PFSK-1 (cell line): ENCODE data around the gene PIK3AP1.

Experiments
- FOXP2 ChIP-seq: optimal IDR thresholded peaks from 2 replicates; pipeline ENCODE3; 2011; ENCODE audit warnings: borderline replicate concordance, control low read depth, inconsistent platforms; ENCODE audit not compliant: insufficient read depth; ENCODE audit errors: extremely low read length, extremely low read depth
- POLR2AphosphoS5 ChIP-seq: IDR thresholded peaks from 2 replicates; pipeline ENCODE4 v1.6.1; 2012; ENCODE audit warnings: low read depth, mild to moderate bottlenecking, control low read depth, low read length, moderate library complexity
- SIN3A ChIP-seq: IDR thresholded peaks from 2 replicates; pipeline ENCODE4 v1.6.1; 2012; ENCODE audit warnings: mild to moderate bottlenecking, low read length, moderate library complexity, borderline replicate concordance; ENCODE audit not compliant: insufficient read depth
- TAF1 ChIP-seq: IDR thresholded peaks from 2 replicates; pipeline ENCODE4 v1.6.1; 2012; ENCODE audit warnings: low read length, control low read depth, borderline replicate concordance; ENCODE audit not compliant: insufficient read depth
- TF ChIP-seq, protein P1 (sequence below), 2 experiments: IDR thresholded peaks; 2 replicates each; pipeline versions ENCODE4 v1.6.1 to v1.8.0; 2011 to 2012; ENCODE audit warnings: low read depth in 2 of 2, low read length in 2 of 2, control low read depth in 1 of 2, inconsistent platforms in 1 of 2, mild to moderate bottlenecking in 1 of 2, moderate library complexity in 1 of 2; ENCODE audit not compliant: insufficient read depth in 1 of 2

Gene PIK3AP1

DNA sequence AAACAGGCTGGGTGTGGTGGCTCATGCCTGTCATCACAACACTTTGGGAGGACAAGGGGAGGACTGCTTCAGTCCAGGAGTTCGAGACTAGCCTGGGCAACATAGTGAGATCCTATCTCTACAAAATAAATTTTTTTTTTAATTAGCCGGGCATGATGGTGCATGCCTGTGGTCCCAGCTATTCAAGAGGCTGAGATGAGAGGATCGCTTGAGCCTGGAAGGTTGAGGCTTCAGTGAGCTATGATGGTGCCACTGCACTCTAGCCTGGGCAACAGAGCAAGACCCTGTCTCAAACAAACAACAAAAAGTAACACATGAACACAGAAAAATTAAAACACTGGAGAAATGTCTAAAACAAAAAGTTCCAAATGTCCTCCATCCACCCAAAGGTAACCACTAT, 22.9 kb downstream of the PIK3AP1 start:
- TF ChIP-seq TAF1 (no peak), SIN3A (no peak), FOXP2 (no peak)

- TF ChIP-seq POLR2AphosphoS5 (no peak), SIN3A (no peak), TAF1 (no peak), FOXP2 (no peak)
- TF ChIP-seq, protein P1, sequence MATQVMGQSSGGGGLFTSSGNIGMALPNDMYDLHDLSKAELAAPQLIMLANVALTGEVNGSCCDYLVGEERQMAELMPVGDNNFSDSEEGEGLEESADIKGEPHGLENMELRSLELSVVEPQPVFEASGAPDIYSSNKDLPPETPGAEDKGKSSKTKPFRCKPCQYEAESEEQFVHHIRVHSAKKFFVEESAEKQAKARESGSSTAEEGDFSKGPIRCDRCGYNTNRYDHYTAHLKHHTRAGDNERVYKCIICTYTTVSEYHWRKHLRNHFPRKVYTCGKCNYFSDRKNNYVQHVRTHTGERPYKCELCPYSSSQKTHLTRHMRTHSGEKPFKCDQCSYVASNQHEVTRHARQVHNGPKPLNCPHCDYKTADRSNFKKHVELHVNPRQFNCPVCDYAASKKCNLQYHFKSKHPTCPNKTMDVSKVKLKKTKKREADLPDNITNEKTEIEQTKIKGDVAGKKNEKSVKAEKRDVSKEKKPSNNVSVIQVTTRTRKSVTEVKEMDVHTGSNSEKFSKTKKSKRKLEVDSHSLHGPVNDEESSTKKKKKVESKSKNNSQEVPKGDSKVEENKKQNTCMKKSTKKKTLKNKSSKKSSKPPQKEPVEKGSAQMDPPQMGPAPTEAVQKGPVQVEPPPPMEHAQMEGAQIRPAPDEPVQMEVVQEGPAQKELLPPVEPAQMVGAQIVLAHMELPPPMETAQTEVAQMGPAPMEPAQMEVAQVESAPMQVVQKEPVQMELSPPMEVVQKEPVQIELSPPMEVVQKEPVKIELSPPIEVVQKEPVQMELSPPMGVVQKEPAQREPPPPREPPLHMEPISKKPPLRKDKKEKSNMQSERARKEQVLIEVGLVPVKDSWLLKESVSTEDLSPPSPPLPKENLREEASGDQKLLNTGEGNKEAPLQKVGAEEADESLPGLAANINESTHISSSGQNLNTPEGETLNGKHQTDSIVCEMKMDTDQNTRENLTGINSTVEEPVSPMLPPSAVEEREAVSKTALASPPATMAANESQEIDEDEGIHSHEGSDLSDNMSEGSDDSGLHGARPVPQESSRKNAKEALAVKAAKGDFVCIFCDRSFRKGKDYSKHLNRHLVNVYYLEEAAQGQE (IDR thresholded peaks at IDR 0.05; ENCODE audit: insufficient read depth in 1 of 2, low read depth in 2 of 2, low read length in 2 of 2): no peak
Observed at GRCh38 chr10:96696845-96697425, 23.4 kb downstream of the PIK3AP1 start.

- TF ChIP-seq, protein P1 (IDR thresholded peaks at IDR 0.05; ENCODE audit: insufficient read depth in 1 of 2, low read depth in 2 of 2, low read length in 2 of 2): no peak
- TF ChIP-seq FOXP2 (no peak), TAF1 (no peak), SIN3A (no peak), POLR2AphosphoS5 (no peak)
Observed at GRCh38 chr10:96695975-96696634, 24.2 kb downstream of the PIK3AP1 start.

- TF ChIP-seq TAF1 (no peak), POLR2AphosphoS5 (no peak), SIN3A (no peak), FOXP2 (no peak)
- TF ChIP-seq, protein P1 (IDR thresholded peaks at IDR 0.05; ENCODE audit: insufficient read depth in 1 of 2, low read depth in 2 of 2, low read length in 2 of 2): no peak
Observed at GRCh38 chr10:96695366-96695765, 24.9 kb downstream of the PIK3AP1 start.

GRCh38 chr10:96693431-96693830, 26.9 kb downstream of the PIK3AP1 start:
- TF ChIP-seq, protein P1 (IDR thresholded peaks at IDR 0.05; ENCODE audit: insufficient read depth in 1 of 2, low read depth in 2 of 2, low read length in 2 of 2): no peak
- TF ChIP-seq TAF1 (no peak), FOXP2 (no peak)
